Mammary epithelial cell (primary cell): ENCODE results near the gene PLD1.

ENCODE experiments used
- CTCF ChIP-seq, 2 donors: IDR thresholded peaks in 1 of 2; conservative IDR thresholded peaks in 1 of 2; 2 replicates each; pipeline ENCODE4 v1.5.1; 2011 to 2012; ENCODE audit warnings: inconsistent platforms in 2 of 2, low read length in 2 of 2, mild to moderate bottlenecking in 2 of 2, control low read depth in 1 of 2, low read depth in 1 of 2; ENCODE audit not compliant: insufficient read depth in 1 of 2; ENCODE audit errors: extremely low read depth in 1 of 2
- EZH2 ChIP-seq: IDR thresholded peaks from 2 replicates; pipeline ENCODE4 v1.6.1; 2012; ENCODE audit warnings: low read length, inconsistent platforms, borderline replicate concordance

DNA sequence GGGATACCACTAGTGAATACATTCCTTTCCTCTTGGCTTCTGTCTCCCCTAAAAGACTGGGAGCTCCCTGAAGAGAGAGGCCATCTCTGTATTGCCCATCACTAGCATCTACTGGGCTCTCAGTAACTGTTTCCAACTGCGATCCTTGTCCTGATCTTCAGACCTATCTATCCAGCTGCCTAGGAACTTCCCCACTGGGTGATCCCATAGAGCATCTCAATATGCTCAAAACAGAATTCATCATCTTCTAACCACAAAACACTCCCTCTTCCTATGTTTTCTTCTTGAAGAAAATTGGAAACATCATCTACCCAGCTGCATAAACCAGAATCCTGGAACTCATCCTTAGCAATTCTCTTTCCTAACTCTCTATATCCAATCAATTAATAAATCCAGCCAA lies 54.6 kb downstream of the PLD1 start:
- no peak for TF ChIP-seq CTCF (conservative IDR thresholded peaks at IDR 0.05 in 1 of 2, IDR thresholded peaks at IDR 0.05 in 1 of 2; ENCODE audit: extremely low read depth in 1 of 2, insufficient read depth in 1 of 2, low read depth in 1 of 2, low read length in 2 of 2)
- TF ChIP-seq EZH2 = no peak
